Activated CD4-positive, alpha-beta T cell treated with anti-CD3 and anti-CD28 coated beads for 36 hours (primary cell): ENCODE results near the gene EPHX1. TPM values are rescaled to one million over a fixed set of nuclear protein-coding genes. Genes with fewer than 3 reads are reported as not detected.

Experiments
- ATAC-seq: fragments of 200-7000 bp; cut with Tn5 transposase; one replicate; pipeline ENCODE4 v1.10.0; 2021; ENCODE audit warnings: mild to moderate bottlenecking, moderate library complexity
- CTCF ChIA-PET: fragments of 350-600 bp; sonication (Branson Sonifier 250); formaldehyde crosslinking; loops from one replicate; lab custom pipeline; 2021; ENCODE audit warnings: antibody characterized with exemption; lab: Charles Lee
- POLR2A ChIA-PET: fragments of 350-600 bp; sonication (Branson Sonifier 250); formaldehyde crosslinking; loops from one replicate; lab custom pipeline; 2021; ENCODE audit warnings: antibody characterized with exemption, inconsistent platforms; lab: Charles Lee
- DNase-seq: peaks from one replicate; pipeline ENCODE4 v3.0.0-alpha.2; 2020
- H3K27ac Mint-ChIP-seq: one replicate; pipeline ENCODE4 v1.8.0; 2021; ENCODE audit warnings: mixed read lengths
- H3K27me3 Mint-ChIP-seq: one replicate; pipeline ENCODE4 v1.8.0; 2021; ENCODE audit warnings: mixed read lengths
- H3K36me3 Mint-ChIP-seq: one replicate; pipeline ENCODE4 v1.8.0; 2021; ENCODE audit warnings: low read depth, mixed read lengths
- H3K4me1 Mint-ChIP-seq: one replicate; pipeline ENCODE4 v1.8.0; 2021; ENCODE audit warnings: mixed read lengths
- H3K4me3 Mint-ChIP-seq: one replicate; pipeline ENCODE4 v1.8.0; 2021; ENCODE audit warnings: mild to moderate bottlenecking, moderate library complexity, mixed read lengths
- H3K9me3 Mint-ChIP-seq: one replicate; pipeline ENCODE4 v1.8.0; 2021; ENCODE audit warnings: low read depth, mixed read lengths
- intact Hi-C, 2 experiments: fragments of 100-400 bp; cut with DNase I in 1 of 2; cut with micrococcal nuclease in 1 of 2; formaldehyde crosslinking; loops; one replicate each; pipeline versions ENCODE4 v1.14.2 to v1.15.1; 2022 to 2024; cut with DNase I, micrococcal nuclease
- total RNA-seq, 2 experiments: library from RNA; stranded (reverse); gene quantifications; one replicate each; pipeline ENCODE4 v1.2.3, GENCODE V29; 2021

Gene EPHX1
- total RNA-seq, 2 experiments from 2014 or later, result 2.5 to 2.6 TPM

- Mint-ChIP-seq H3K36me3 (peaks cover 44% of the 10 kb centered on the region), H3K27me3 (no peaks in the 10 kb centered on the region), H3K4me3 (peak overlapping the region; percentile 28), H3K27ac (peak overlapping the region; percentile 82), H3K9me3 (no peaks in the 10 kb centered on the region), H3K4me1 (peaks cover 43% of the 10 kb centered on the region)
- DNase-seq (no peak), ATAC-seq (peak; percentile 35)
- intact Hi-C loops, result no loop called here
- ChIA-PET CTCF (interaction anchor here (1.0 to 1.5 kb wide), 2 partner anchors 16 to 17 kb away, joined by 5 to 7 read pairs; partner anchors contain the start of gene TMEM63A), POLR2A (interaction anchor here (1.0 kb wide), 1 partner anchor 88 kb away, joined by 5 read pairs; the partner anchor contains the start of gene SRP9)
These were observed 55.6 kb downstream of the EPHX1 start for GRCh38 chr1:225865514-225865913.

DNA sequence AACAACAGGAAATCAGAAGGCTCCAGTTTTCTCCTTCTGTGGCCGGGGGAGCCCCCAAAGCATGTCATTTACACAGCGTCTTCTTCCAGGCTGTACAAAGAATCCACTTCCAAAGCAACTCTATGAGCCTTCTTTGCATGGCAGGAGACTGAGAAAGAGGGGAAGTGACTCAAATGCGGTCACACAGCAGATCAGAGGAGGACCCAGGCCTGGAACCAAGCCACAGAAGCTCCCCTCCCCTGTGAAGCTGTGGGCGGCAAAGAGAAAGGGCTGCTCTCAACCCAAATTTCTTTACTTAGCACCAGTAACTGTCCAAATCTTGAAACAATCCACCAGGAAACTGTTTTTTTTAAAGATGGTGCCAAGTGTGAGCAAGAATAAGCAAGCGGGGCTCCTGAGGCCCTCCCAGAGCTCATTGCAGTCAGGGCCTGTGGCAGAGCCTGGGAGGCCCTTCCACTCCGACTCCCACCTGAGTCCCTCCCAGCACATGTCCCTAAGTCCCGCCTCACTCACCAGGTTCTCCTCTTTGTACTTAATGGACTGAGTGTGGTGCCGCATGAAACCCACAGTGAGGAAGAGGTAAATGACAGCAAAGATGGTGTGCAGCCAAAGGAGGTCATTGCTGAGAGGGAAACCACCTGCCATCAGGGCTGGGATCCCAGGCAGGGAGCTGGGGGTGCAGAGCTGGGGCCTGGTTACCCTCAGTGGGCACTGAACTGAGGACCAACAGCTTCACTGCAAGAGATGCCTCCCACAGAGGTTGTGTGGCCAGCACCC lies 56.3 kb downstream of the EPHX1 start:
- ATAC-seq, result peak; percentile 95
- H3K4me3 Mint-ChIP-seq, result peak overlapping the region; percentile 28
- intact Hi-C loops, result loop anchor here (1.0 to 2.0 kb wide), 3 partner anchors 15 to 31 kb away; no protein-coding TSS in a partner anchor
- no peaks in the 10 kb centered on the region for H3K9me3 Mint-ChIP-seq
- H3K36me3 Mint-ChIP-seq, result peaks cover 48% of the 10 kb centered on the region
- CTCF ChIA-PET, result interaction anchor here (0.7 to 1.5 kb wide), 6 partner anchors 15 to 94 kb away, joined by 3 to 7 read pairs (median 4); partner anchors contain the start of gene TMEM63A
- peak; percentile 88 for DNase-seq
- H3K27me3 Mint-ChIP-seq, result no peaks in the 10 kb centered on the region
- H3K27ac Mint-ChIP-seq, result peak overlapping the region; percentile 82
- POLR2A ChIA-PET, result interaction anchor here (1.0 to 1.3 kb wide), 3 partner anchors 11 to 89 kb away, joined by 3 to 6 read pairs (median 5); partner anchors contain the start of genes SRP9 and TMEM63A
- peaks cover 43% of the 10 kb centered on the region for H3K4me1 Mint-ChIP-seq

GRCh38 chr1:225866981-225867380 lies 57.1 kb downstream of the EPHX1 start:
- intact Hi-C loops, result loop anchor here (1.0 to 2.0 kb wide), 3 partner anchors 14 to 30 kb away; no protein-coding TSS in a partner anchor
- peaks cover 47% of the 10 kb centered on the region for H3K4me1 Mint-ChIP-seq
- H3K9me3 Mint-ChIP-seq, result no peaks in the 10 kb centered on the region
- ChIA-PET CTCF (interaction anchor here (0.7 to 1.5 kb wide), 4 partner anchors 14 to 58 kb away, joined by 3 to 7 read pairs (median 4); no protein-coding TSS in a partner anchor), POLR2A (interaction anchor here (1.0 to 1.3 kb wide), 2 partner anchors 12 to 15 kb away, joined by 3 to 6 read pairs; partner anchors contain the start of gene TMEM63A)
- no peak for DNase-seq
- no peak overlapping the region for H3K4me3 Mint-ChIP-seq
- H3K27me3 Mint-ChIP-seq, result no peaks in the 10 kb centered on the region
- H3K27ac Mint-ChIP-seq, result peak overlapping the region; percentile 82
- ATAC-seq, result no peak
- H3K36me3 Mint-ChIP-seq, result peaks cover 49% of the 10 kb centered on the region

DNA sequence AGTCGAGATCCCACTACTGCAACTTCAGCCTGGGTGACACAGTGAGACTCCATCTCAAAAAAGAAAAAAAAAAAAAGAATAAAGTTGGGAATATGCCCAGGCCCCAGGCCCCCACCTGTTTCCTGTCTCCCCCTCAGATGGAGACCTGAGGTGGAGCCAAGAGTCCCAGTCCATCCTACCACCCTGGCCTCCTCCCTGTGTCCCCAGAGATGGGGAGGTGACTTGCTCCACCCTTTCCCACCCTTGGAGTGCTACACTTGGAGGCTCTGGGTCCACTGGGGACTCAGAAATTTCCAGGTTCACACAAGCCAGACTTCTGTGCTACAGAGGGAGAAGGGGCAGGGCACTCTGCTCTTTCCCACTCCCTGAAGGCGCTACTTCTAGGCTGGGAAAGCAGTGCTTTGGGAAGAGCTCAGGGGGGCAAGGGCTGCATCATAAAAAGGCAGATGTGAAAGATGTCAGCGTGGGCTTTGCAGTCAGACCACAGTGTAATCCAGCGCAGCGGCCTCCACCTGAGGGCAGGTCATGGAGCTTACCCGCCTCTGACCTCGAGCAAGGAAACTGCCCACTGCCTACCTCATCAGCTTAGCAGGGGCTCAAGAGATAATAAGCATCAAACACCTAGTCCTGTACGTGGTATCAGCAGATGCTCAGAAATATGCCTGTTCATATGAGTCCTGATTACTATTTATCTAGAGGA lies 58.9 kb downstream of the EPHX1 start:
- DNase-seq, result no peak
- ATAC-seq, result no peak
- Mint-ChIP-seq H3K36me3 (peaks cover 47% of the 10 kb centered on the region), H3K4me3 (no peak overlapping the region), H3K9me3 (no peaks in the 10 kb centered on the region), H3K27me3 (no peaks in the 10 kb centered on the region), H3K4me1 (peaks cover 53% of the 10 kb centered on the region), H3K27ac (no peak overlapping the region)
- intact Hi-C loops, result no loop called here
- ChIA-PET CTCF (no interaction called here), POLR2A (interaction anchor here (1.2 kb wide), 1 partner anchor 28 kb away, joined by 3 read pairs; no protein-coding TSS in a partner anchor)

GRCh38 chr1:225870911-225871310 lies 61.0 kb downstream of the EPHX1 start:
- no peaks in the 10 kb centered on the region for H3K27me3 Mint-ChIP-seq
- CTCF ChIA-PET, result interaction anchor here (0.6 to 2.3 kb wide), 5 partner anchors 10 to 316 kb away, joined by 3 to 9 read pairs (median 3); no protein-coding TSS in a partner anchor
- H3K27ac Mint-ChIP-seq, result peak overlapping the region; percentile 42
- DNase-seq, result no peak
- H3K4me3 Mint-ChIP-seq, result no peak overlapping the region
- peaks cover 40% of the 10 kb centered on the region for H3K36me3 Mint-ChIP-seq
- intact Hi-C loops, result no loop called here
- H3K4me1 Mint-ChIP-seq, result peaks cover 46% of the 10 kb centered on the region
- POLR2A ChIA-PET, result no interaction called here
- ATAC-seq, result no peak
- H3K9me3 Mint-ChIP-seq, result no peaks in the 10 kb centered on the region

DNA sequence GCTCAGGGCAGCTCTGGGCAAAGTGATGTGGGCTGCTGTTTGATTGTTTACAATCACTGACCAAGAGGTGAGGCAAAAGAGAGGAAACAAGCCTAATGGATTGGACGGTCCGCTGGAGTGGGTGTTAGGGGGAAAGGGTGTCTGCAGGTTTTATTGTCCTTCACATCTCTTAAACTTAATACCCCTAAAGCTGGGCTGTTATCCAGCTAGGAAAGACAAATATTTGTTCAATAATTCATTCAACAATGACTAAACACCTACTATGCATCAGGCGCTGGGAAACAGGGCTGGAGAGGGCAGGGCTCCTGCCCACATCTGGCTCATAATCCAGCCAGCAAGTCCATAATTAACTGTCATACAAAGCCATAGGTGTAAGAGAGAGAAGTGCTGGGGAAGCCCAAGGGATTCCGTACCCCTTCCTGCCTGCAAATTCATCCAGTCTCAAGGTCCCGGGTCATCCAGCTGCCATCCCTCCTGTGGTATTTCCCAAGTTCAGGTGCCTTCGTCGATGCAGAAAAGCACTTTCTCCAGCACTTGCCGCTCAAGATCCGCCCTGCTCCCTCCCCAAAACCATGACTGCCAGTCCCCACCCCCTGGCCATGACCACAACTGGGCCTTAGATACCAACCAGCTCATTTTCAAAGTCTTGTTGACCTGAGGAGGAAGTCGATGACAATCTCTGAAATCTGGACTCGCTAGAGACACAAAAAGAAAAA lies 61.6 kb downstream of the EPHX1 start:
- H3K27me3 Mint-ChIP-seq, result no peaks in the 10 kb centered on the region
- intact Hi-C loops, result no loop called here
- no peak overlapping the region for H3K4me3 Mint-ChIP-seq
- H3K27ac Mint-ChIP-seq, result peak overlapping the region; percentile 29
- ChIA-PET POLR2A (interaction anchor here (0.7 kb wide), 1 partner anchor 128 kb away, joined by 5 read pairs; no protein-coding TSS in a partner anchor), CTCF (interaction anchor here (0.6 to 2.3 kb wide), 5 partner anchors 9 to 1414 kb away, joined by 3 to 9 read pairs (median 3); no protein-coding TSS in a partner anchor)
- peaks cover 39% of the 10 kb centered on the region for H3K36me3 Mint-ChIP-seq
- ATAC-seq, result no peak
- H3K9me3 Mint-ChIP-seq, result no peaks in the 10 kb centered on the region
- peaks cover 46% of the 10 kb centered on the region for H3K4me1 Mint-ChIP-seq
- no peak for DNase-seq

DNA sequence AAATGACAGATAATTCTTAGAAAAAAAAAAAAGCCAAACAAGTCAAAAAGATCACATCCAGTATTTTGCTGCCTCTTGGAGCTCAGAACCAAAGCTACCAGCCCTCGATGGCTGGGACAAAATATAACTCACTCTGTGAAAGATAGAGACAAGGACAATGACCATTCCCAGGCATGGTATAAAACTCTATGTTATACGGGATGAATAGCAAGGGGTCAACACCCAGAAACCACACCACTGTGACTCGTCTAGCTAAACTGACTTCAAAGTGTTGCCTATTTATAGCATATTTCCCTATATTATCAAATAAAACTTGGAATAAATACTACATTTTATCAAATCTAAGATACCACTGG lies 62.1 kb downstream of the EPHX1 start:
- ChIA-PET POLR2A (interaction anchor here (0.7 kb wide), 1 partner anchor 128 kb away, joined by 5 read pairs; no protein-coding TSS in a partner anchor), CTCF (interaction anchor here (0.6 kb wide), 1 partner anchor 1414 kb away, joined by 4 read pairs; no protein-coding TSS in a partner anchor)
- Mint-ChIP-seq H3K27ac (peak overlapping the region; percentile 29), H3K9me3 (no peaks in the 10 kb centered on the region), H3K4me3 (no peak overlapping the region), H3K4me1 (peaks cover 45% of the 10 kb centered on the region), H3K27me3 (no peaks in the 10 kb centered on the region), H3K36me3 (peaks cover 38% of the 10 kb centered on the region)
- DNase-seq (no peak), ATAC-seq (no peak)
- intact Hi-C loops, result no loop called here

- Mint-ChIP-seq H3K4me1 (peaks cover 44% of the 10 kb centered on the region), H3K27me3 (no peaks in the 10 kb centered on the region), H3K27ac (peak overlapping the region; percentile 22), H3K4me3 (no peak overlapping the region), H3K9me3 (no peaks in the 10 kb centered on the region), H3K36me3 (peaks cover 31% of the 10 kb centered on the region)
- intact Hi-C loops, result no loop called here
- ATAC-seq, result no peak
- ChIA-PET CTCF (interaction anchor here (0.6 to 1.3 kb wide), 2 partner anchors 9 to 16 kb away, joined by 3 read pairs; partner anchors contain the start of gene TMEM63A), POLR2A (interaction anchor here (0.6 kb wide), 1 partner anchor 413 kb away, joined by 7 read pairs; no protein-coding TSS in a partner anchor)
- DNase-seq, result no peak
These were observed 63.4 kb downstream of the EPHX1 start for GRCh38 chr1:225873281-225873850.

- H3K36me3 Mint-ChIP-seq, result peaks cover 31% of the 10 kb centered on the region
- no peaks in the 10 kb centered on the region for H3K27me3 Mint-ChIP-seq
- peaks cover 55% of the 10 kb centered on the region for H3K4me1 Mint-ChIP-seq
- ATAC-seq (no peak), DNase-seq (no peak)
- ChIA-PET POLR2A (no interaction called here), CTCF (interaction anchor here (1.2 to 1.3 kb wide), 2 partner anchors 8 to 25 kb away, joined by 3 read pairs; partner anchors contain the start of gene TMEM63A)
- H3K27ac Mint-ChIP-seq, result no peak overlapping the region
- no peaks in the 10 kb centered on the region for H3K9me3 Mint-ChIP-seq
- intact Hi-C loops, result no loop called here
- H3K4me3 Mint-ChIP-seq, result no peak overlapping the region
These were observed 64.5 kb downstream of the EPHX1 start for GRCh38 chr1:225874431-225874830.
